Measurements from ENCODE around the gene GSK3A. TPM values are rescaled to one million over a fixed set of nuclear protein-coding genes. Genes with fewer than 3 reads are reported as not detected.
A peak's percentile ranks its signal among the peaks of the same experiment; 100 is the strongest.

GSK3A gene
- total and polyA plus RNA-seq, 9 of the 15 experiments (the other 6 are each of a cell fraction or from before 2014, with no cell fraction given), result 0.62 to 90.7 (median 33.3) TPM

- TF ChIP-seq TSHZ1 (CRISPR knock-in tag; IDR thresholded peaks at IDR 0.05) (no peak), AFF1 (IDR thresholded peaks at IDR 0.05; ENCODE audit: low read depth in 1 of 2, partially characterized antibody in 2 of 2) (no peak), SLC30A9 (CRISPR knock-in tag; IDR thresholded peaks at IDR 0.05) (no peak), ZBTB26 (CRISPR knock-in tag; IDR thresholded peaks at IDR 0.05) (0 out of 2 replicates have a peak, but pooled peaks have one; percentile 61), ZBTB5 (IDR thresholded peaks at IDR 0.05) (no peak), U2AF1 (optimal IDR thresholded peaks at IDR 0.05; ENCODE audit: low read depth, low read length) (no peak), MXD1 (CRISPR knock-in tag; IDR thresholded peaks at IDR 0.05; ENCODE audit: borderline replicate concordance, poor library complexity, severe bottlenecking) (no peak), ZNF507 (tag; conservative IDR thresholded peaks at IDR 0.05) (no peak), RCOR1 (IDR thresholded peaks at IDR 0.05; ENCODE audit: borderline replicate concordance in 1 of 2, low read depth in 2 of 2, low read length in 2 of 2) (peak in 1 of 2 experiments; percentile 81; a peak in 2 of 4 replicates), SREBF1 (IDR thresholded peaks at IDR 0.05; ENCODE audit: borderline replicate concordance, low read depth, low read length) (no peak), NCOR1 (IDR thresholded peaks at IDR 0.05) (no peak), ZNF551 (CRISPR knock-in tag; IDR thresholded peaks at IDR 0.05) (no peak), CBX1 (IDR thresholded peaks at IDR 0.05; ENCODE audit: low read depth) (no peak), BRCA1 (IDR thresholded peaks at IDR 0.05) (no peak), BRCA1 (CRISPR knock-in tag; IDR thresholded peaks at IDR 0.05) (no peak)
These were observed 24.6 kb downstream of the GSK3A start, which contains the start of gene DEDD2 (continued) for GRCh38 chr19:42217520-42218437.
